Measurements from ENCODE around the gene CHD2. TPM values are rescaled to one million over a fixed set of nuclear protein-coding genes. Genes with fewer than 3 reads are reported as not detected.

Gene CHD2
- total RNA-seq, 1 experiment from 2014 or later, result 101 TPM

GRCh38 chr15:93048426-93048721 is 148.2 kb downstream of the CHD2 start (continued):
- TF ChIP-seq, protein P1, sequence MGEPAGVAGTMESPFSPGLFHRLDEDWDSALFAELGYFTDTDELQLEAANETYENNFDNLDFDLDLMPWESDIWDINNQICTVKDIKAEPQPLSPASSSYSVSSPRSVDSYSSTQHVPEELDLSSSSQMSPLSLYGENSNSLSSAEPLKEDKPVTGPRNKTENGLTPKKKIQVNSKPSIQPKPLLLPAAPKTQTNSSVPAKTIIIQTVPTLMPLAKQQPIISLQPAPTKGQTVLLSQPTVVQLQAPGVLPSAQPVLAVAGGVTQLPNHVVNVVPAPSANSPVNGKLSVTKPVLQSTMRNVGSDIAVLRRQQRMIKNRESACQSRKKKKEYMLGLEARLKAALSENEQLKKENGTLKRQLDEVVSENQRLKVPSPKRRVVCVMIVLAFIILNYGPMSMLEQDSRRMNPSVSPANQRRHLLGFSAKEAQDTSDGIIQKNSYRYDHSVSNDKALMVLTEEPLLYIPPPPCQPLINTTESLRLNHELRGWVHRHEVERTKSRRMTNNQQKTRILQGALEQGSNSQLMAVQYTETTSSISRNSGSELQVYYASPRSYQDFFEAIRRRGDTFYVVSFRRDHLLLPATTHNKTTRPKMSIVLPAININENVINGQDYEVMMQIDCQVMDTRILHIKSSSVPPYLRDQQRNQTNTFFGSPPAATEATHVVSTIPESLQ (CRISPR knock-in tag; IDR thresholded peaks at IDR 0.05), result no peak
- no peak for TF ChIP-seq JAZF1 (CRISPR knock-in tag; IDR thresholded peaks at IDR 0.05)

GRCh38 chr15:93048759-93049161 is 148.6 kb downstream of the CHD2 start:
- no peak for TF ChIP-seq SMAD3 (CRISPR knock-in tag; IDR thresholded peaks at IDR 0.05; ENCODE audit: borderline replicate concordance)
- TF ChIP-seq KAT7 (CRISPR knock-in tag; IDR thresholded peaks at IDR 0.05; ENCODE audit: borderline replicate concordance), result no peak
- TF ChIP-seq, protein P2, sequence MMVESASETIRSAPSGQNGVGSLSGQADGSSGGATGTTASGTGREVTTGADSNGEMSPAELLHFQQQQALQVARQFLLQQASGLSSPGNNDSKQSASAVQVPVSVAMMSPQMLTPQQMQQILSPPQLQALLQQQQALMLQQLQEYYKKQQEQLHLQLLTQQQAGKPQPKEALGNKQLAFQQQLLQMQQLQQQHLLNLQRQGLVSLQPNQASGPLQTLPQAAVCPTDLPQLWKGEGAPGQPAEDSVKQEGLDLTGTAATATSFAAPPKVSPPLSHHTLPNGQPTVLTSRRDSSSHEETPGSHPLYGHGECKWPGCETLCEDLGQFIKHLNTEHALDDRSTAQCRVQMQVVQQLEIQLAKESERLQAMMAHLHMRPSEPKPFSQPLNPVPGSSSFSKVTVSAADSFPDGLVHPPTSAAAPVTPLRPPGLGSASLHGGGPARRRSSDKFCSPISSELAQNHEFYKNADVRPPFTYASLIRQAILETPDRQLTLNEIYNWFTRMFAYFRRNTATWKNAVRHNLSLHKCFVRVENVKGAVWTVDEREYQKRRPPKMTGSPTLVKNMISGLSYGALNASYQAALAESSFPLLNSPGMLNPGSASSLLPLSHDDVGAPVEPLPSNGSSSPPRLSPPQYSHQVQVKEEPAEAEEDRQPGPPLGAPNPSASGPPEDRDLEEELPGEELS (CRISPR knock-in tag; IDR thresholded peaks at IDR 0.05), result no peak
- TF ChIP-seq SMAD4 (CRISPR knock-in tag; IDR thresholded peaks at IDR 0.05), result no peak
- TF ChIP-seq ZNF232 (CRISPR knock-in tag; IDR thresholded peaks at IDR 0.05), result no peak
- no peak for TF ChIP-seq MLX (CRISPR knock-in tag; IDR thresholded peaks at IDR 0.05)
- ChIA-PET CTCF (no interaction called here), POLR2A (no interaction called here)
- peaks cover 10% of the 10 kb centered on the region for H3K9me3 Mint-ChIP-seq
- peaks cover 70% of the 10 kb centered on the region for H3K36me3 Mint-ChIP-seq
- no peak overlapping the region for H3K27ac Mint-ChIP-seq
- no peak overlapping the region for H3K4me3 Mint-ChIP-seq
- no peaks in the 10 kb centered on the region for H3K27me3 Mint-ChIP-seq (ENCODE audit: low read depth)
- no peak for ATAC-seq
- H3K4me1 Mint-ChIP-seq, result no peaks in the 10 kb centered on the region
- DNase-seq (ENCODE audit: low spot score), result no peak

DNA sequence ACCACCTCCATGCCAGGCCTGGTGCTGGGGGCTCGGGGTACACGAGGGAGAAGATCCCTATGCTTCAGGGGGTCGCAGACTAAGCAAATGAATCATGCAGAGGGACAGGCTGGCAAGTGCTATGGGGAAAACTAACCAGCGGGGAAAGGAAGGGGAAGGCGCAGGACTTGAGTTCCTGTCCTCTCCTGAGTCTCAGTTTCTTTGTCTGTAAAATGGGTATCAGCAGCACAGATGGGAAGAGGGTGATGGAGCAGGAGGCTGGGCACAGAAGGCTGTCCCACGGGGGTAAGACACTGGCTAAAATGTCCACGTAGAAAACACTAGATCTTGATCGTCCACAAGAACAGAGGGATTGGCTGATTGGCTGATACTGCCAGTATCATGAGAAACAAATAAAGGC is 149.1 kb downstream of the CHD2 start:
- ChIA-PET POLR2A (no interaction called here), CTCF (interaction anchor here (1.0 to 1.4 kb wide), 2 partner anchors 19 to 38 kb away, joined by 3 to 4 read pairs; no protein-coding TSS in a partner anchor)
- peaks cover 75% of the 10 kb centered on the region for H3K36me3 Mint-ChIP-seq
- H3K27me3 Mint-ChIP-seq (ENCODE audit: low read depth), result no peaks in the 10 kb centered on the region
- no peak overlapping the region for H3K27ac Mint-ChIP-seq
- no peak overlapping the region for H3K4me3 Mint-ChIP-seq
- TF ChIP-seq, protein P3, sequence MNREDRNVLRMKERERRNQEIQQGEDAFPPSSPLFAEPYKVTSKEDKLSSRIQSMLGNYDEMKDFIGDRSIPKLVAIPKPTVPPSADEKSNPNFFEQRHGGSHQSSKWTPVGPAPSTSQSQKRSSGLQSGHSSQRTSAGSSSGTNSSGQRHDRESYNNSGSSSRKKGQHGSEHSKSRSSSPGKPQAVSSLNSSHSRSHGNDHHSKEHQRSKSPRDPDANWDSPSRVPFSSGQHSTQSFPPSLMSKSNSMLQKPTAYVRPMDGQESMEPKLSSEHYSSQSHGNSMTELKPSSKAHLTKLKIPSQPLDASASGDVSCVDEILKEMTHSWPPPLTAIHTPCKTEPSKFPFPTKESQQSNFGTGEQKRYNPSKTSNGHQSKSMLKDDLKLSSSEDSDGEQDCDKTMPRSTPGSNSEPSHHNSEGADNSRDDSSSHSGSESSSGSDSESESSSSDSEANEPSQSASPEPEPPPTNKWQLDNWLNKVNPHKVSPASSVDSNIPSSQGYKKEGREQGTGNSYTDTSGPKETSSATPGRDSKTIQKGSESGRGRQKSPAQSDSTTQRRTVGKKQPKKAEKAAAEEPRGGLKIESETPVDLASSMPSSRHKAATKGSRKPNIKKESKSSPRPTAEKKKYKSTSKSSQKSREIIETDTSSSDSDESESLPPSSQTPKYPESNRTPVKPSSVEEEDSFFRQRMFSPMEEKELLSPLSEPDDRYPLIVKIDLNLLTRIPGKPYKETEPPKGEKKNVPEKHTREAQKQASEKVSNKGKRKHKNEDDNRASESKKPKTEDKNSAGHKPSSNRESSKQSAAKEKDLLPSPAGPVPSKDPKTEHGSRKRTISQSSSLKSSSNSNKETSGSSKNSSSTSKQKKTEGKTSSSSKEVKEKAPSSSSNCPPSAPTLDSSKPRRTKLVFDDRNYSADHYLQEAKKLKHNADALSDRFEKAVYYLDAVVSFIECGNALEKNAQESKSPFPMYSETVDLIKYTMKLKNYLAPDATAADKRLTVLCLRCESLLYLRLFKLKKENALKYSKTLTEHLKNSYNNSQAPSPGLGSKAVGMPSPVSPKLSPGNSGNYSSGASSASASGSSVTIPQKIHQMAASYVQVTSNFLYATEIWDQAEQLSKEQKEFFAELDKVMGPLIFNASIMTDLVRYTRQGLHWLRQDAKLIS (CRISPR knock-in tag; IDR thresholded peaks at IDR 0.05; ENCODE audit: borderline replicate concordance), result no peak
- TF ChIP-seq, protein P4, sequence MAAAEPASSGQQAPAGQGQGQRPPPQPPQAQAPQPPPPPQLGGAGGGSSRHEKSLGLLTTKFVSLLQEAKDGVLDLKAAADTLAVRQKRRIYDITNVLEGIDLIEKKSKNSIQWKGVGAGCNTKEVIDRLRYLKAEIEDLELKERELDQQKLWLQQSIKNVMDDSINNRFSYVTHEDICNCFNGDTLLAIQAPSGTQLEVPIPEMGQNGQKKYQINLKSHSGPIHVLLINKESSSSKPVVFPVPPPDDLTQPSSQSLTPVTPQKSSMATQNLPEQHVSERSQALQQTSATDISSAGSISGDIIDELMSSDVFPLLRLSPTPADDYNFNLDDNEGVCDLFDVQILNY (CRISPR knock-in tag; IDR thresholded peaks at IDR 0.05), result no peak
- TF ChIP-seq TEAD4 (CRISPR knock-in tag; IDR thresholded peaks at IDR 0.05), result no peak
- TF ChIP-seq, protein P5, sequence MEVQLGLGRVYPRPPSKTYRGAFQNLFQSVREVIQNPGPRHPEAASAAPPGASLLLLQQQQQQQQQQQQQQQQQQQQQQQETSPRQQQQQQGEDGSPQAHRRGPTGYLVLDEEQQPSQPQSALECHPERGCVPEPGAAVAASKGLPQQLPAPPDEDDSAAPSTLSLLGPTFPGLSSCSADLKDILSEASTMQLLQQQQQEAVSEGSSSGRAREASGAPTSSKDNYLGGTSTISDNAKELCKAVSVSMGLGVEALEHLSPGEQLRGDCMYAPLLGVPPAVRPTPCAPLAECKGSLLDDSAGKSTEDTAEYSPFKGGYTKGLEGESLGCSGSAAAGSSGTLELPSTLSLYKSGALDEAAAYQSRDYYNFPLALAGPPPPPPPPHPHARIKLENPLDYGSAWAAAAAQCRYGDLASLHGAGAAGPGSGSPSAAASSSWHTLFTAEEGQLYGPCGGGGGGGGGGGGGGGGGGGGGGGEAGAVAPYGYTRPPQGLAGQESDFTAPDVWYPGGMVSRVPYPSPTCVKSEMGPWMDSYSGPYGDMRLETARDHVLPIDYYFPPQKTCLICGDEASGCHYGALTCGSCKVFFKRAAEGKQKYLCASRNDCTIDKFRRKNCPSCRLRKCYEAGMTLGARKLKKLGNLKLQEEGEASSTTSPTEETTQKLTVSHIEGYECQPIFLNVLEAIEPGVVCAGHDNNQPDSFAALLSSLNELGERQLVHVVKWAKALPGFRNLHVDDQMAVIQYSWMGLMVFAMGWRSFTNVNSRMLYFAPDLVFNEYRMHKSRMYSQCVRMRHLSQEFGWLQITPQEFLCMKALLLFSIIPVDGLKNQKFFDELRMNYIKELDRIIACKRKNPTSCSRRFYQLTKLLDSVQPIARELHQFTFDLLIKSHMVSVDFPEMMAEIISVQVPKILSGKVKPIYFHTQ (CRISPR knock-in tag; IDR thresholded peaks at IDR 0.05), result no peak
- ATAC-seq, result no peak
- no peaks in the 10 kb centered on the region for H3K4me1 Mint-ChIP-seq
- peaks cover 12% of the 10 kb centered on the region for H3K9me3 Mint-ChIP-seq
- DNase-seq (ENCODE audit: low spot score), result no peak

Data from WTC11 (cell line).